ENCODE results near the gene RPP14.

The RPP14 gene

GRCh38 chr3:58361866-58362265 lies 55.8 kb downstream of the RPP14 start:
- Histone ChIP-seq H3K4me2 (no peak overlapping the region), H3K4me3 (IDR thresholded peaks at IDR 0.05; ENCODE audit: insufficient read depth, low read depth, low read length) (no peak overlapping the region), H3K27ac (no peak overlapping the region), H3K9ac (no peak overlapping the region), H2AFZ (ENCODE audit: low read depth) (no peak overlapping the region), H4K20me1 (ENCODE audit: insufficient read depth) (no peaks in the 10 kb centered on the region), H3K36me3 (ENCODE audit: insufficient read depth) (no peaks in the 10 kb centered on the region), H3K79me2 (ENCODE audit: insufficient read depth, low read depth) (no peaks in the 10 kb centered on the region), H3K4me1 (ENCODE audit: low read depth, poor library complexity, severe bottlenecking) (peaks cover 11% of the 10 kb centered on the region), H3K27me3 (ENCODE audit: insufficient read depth, low read depth) (no peaks in the 10 kb centered on the region)
- TF ChIP-seq, protein P1, sequence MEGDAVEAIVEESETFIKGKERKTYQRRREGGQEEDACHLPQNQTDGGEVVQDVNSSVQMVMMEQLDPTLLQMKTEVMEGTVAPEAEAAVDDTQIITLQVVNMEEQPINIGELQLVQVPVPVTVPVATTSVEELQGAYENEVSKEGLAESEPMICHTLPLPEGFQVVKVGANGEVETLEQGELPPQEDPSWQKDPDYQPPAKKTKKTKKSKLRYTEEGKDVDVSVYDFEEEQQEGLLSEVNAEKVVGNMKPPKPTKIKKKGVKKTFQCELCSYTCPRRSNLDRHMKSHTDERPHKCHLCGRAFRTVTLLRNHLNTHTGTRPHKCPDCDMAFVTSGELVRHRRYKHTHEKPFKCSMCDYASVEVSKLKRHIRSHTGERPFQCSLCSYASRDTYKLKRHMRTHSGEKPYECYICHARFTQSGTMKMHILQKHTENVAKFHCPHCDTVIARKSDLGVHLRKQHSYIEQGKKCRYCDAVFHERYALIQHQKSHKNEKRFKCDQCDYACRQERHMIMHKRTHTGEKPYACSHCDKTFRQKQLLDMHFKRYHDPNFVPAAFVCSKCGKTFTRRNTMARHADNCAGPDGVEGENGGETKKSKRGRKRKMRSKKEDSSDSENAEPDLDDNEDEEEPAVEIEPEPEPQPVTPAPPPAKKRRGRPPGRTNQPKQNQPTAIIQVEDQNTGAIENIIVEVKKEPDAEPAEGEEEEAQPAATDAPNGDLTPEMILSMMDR (conservative IDR thresholded peaks at IDR 0.05; ENCODE audit: low read depth, low read length), result no peak

GRCh38 chr3:58366699-58367098 lies 60.7 kb downstream of the RPP14 start:
- Histone ChIP-seq H2AFZ (ENCODE audit: low read depth) (no peak overlapping the region), H3K27ac (no peak overlapping the region), H3K4me2 (peak overlapping the region; percentile 17; the same call in 1 of the 2 replicates), H3K79me2 (ENCODE audit: insufficient read depth, low read depth) (no peaks in the 10 kb centered on the region), H3K4me1 (ENCODE audit: low read depth, poor library complexity, severe bottlenecking) (peaks cover 14% of the 10 kb centered on the region), H3K9ac (no peak overlapping the region), H4K20me1 (ENCODE audit: insufficient read depth) (no peaks in the 10 kb centered on the region), H3K36me3 (ENCODE audit: insufficient read depth) (no peaks in the 10 kb centered on the region), H3K27me3 (ENCODE audit: insufficient read depth, low read depth) (no peaks in the 10 kb centered on the region), H3K4me3 (IDR thresholded peaks at IDR 0.05; ENCODE audit: insufficient read depth, low read depth, low read length) (no peak overlapping the region)
- TF ChIP-seq, protein P1 (conservative IDR thresholded peaks at IDR 0.05; ENCODE audit: low read depth, low read length), result no peak

- Histone ChIP-seq H3K36me3 (ENCODE audit: insufficient read depth) (no peaks in the 10 kb centered on the region), H3K27ac (no peak overlapping the region), H3K79me2 (ENCODE audit: insufficient read depth, low read depth) (no peaks in the 10 kb centered on the region), H2AFZ (ENCODE audit: low read depth) (no peak overlapping the region), H4K20me1 (ENCODE audit: insufficient read depth) (no peaks in the 10 kb centered on the region), H3K9ac (no peak overlapping the region), H3K4me1 (ENCODE audit: low read depth, poor library complexity, severe bottlenecking) (peaks cover 14% of the 10 kb centered on the region), H3K4me2 (no peak overlapping the region), H3K27me3 (ENCODE audit: insufficient read depth, low read depth) (no peaks in the 10 kb centered on the region), H3K4me3 (IDR thresholded peaks at IDR 0.05; ENCODE audit: insufficient read depth, low read depth, low read length) (no peak overlapping the region)
- TF ChIP-seq, protein P1 (conservative IDR thresholded peaks at IDR 0.05; ENCODE audit: low read depth, low read length), result no peak
Measured at GRCh38 chr3:58369038-58369437, 63.0 kb downstream of the RPP14 start.

All from KMS-11 (cell line).